DMS 273 (cell line): ENCODE data around the gene MMP12.

Experiments used
- DNase-seq: peaks from one replicate; lab custom pipeline; 2025; ENCODE audit not compliant: unreplicated experiment; lab: John Stamatoyannopoulos, UW

Gene MMP12

DNA sequence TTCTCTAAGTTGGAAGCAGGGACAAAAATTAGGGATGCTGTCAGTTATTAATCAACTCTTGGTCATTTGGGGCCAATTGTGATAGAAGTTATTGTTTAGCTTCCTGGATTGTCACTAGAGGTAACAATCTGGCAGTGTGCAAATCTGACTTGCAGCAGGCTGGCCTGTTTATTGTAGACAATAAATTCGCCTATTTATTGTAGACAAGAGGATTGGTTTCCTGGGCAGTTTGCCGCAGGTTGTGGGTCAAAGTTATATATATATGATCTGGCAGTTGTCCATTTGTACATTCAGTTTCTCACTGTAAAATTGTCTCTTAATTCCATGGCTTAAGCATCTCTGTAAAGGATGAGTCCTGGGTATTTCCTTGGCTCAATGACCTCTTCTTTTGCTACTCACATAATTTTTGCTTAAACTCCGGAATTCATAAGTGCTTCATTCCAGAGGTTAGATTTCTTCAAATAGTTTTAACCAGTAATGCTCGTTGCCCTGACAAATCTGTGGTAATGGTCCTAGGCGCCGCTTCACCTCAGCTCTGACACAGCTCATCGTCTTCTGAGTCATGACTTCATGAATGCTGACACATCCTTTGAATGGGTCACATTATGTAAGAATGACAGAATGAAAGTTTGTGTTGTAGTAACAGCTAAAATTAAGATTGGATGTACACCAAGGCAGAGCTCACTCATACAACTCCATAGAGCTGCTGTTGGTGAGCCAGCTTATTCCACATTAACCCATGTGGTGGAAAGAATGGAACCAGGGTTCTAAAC is 23.6 kb downstream of the MMP12 start:
- DNase-seq, result no peak

GRCh38 chr11:102849311-102849710 is 25.5 kb downstream of the MMP12 start:
- no peak for DNase-seq

DNA sequence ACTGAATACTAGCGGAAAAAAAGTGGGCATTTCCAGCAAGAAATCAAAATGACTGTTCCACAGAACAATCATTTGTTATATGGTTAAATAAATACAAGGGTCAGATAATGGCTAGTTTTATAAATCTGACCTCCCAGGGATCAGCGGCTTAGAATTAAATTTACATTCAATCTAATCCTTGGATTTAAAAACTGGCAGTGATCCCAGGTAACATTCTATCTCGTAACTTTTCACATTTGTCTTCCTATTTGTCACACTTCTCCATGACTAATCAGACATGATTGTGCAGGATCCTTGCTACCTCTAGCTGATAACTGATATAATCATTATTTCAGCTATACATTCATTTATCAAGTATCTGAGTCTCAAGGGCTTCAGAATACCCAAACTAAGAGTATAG is 28.5 kb downstream of the MMP12 start:
- DNase-seq, result no peak

DNA sequence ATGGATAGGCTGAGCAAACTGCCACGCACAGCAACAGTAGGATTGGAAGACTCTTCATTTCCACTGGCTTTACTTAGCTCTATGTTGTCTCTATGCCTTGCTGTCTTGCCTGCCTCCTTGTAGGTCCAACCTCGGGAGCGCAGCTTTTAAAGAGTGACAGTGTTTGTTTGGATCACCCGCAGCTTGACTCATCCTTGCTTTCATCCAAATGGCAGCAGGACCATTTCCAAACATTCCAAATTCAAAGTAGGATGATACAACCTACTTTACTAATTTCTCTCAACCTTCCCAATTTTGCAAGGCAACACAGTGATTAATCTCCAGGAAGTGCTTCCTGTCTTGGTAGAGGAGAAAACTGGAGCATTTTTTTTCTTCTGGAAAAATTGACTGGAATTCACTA is 31.3 kb downstream of the MMP12 start, which contains the start of gene MMP3:
TSS of gene MMP3 (minus strand) at position 121 of the 400 bp plus-strand sequence. CDS start at position 58, 63 bp downstream.
- no peak for DNase-seq

GRCh38 chr11:102842930-102843329 is 31.9 kb downstream of the MMP12 start:
- no peak for DNase-seq

DNA sequence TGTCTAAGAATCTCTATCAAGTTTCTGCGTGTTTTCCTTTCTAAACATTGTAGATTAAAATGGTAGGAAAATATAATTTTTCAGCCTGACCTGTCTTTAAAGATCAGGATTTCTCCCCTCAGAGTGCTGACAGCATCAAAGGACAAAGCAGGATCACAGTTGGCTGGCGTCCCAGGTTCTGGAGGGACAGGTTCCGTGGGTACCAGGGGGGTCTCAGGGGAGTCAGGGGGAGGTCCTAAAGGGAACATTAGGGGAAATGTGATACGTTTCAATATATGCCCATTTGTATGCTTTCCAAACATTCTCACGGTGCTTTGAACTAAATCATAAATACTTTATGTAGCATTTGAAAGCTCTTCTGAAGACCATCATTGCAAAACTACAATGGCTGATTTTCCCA is 34.8 kb downstream of the MMP12 start:
- DNase-seq, result no peak

DNA sequence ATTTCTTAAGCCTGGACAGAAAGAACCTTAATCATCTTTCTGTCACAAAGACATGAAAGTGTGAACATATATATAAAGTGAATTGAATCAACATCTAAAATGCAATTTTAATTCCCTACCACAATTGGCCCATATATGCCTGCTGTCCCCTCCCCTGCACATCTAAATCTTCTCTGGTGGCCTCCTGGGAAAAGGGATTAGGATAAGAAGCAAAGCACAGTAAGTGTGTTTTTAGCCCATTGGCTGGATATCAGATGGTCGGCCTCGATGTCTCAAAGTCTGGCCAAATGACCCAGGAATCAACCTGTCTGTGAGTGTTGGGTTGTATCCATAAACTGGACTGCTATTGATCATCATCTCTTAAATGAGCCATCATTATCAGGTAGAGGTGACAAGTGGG is 37.1 kb downstream of the MMP12 start:
- DNase-seq, result no peak

DNA sequence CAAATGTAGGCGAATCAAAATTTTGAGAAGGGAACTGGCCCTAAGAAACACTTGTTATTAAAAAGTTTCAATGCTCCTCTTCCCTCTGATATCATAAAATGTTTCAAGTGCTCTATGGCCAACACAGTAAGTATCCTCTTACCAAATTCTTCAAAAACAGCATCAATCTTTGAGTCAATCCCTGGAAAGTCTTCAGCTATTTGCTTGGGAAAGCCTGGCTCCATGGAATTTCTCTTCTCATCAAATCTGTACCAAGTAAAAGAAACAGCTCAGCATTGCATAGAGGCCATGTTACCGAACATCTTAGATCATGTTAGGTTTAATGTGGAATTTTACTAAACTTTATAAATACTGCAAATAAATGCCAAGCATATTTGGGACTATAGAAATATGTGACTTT is 37.6 kb downstream of the MMP12 start:
- DNase-seq, result no peak

- DNase-seq, result no peak
These were observed 38.4 kb downstream of the MMP12 start for GRCh38 chr11:102836290-102836875.

GRCh38 chr11:102833731-102834130 is 41.1 kb downstream of the MMP12 start:
- DNase-seq, result no peak

GRCh38 chr11:102832612-102833011 is 42.2 kb downstream of the MMP12 start:
- no peak for DNase-seq

- DNase-seq, result no peak
These were observed 43.0 kb downstream of the MMP12 start for GRCh38 chr11:102831489-102832440.

DNA sequence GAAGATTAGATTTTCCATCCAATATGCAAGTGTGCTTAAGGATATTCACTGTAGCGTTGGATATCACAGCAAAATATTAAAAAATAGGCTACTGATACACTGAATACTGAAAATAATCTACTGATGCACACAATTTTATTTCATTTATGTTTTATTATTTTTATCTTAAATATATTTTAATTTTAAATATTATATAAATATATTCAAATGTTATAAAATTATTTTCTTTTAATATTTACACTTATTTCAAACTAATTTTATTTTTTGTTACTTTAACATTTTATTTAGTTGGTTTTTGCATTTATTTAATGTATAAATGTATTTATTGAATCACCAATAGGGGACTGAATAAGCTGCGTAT is 43.7 kb downstream of the MMP12 start:
- no peak for DNase-seq

- no peak for DNase-seq
These were observed 44.6 kb downstream of the MMP12 start for GRCh38 chr11:102830001-102830727.

GRCh38 chr11:102829316-102830000 is 45.3 kb downstream of the MMP12 start:
- DNase-seq, result no peak

- DNase-seq, result no peak
These were observed 50.2 kb downstream of the MMP12 start for GRCh38 chr11:102824556-102824955.

DNA sequence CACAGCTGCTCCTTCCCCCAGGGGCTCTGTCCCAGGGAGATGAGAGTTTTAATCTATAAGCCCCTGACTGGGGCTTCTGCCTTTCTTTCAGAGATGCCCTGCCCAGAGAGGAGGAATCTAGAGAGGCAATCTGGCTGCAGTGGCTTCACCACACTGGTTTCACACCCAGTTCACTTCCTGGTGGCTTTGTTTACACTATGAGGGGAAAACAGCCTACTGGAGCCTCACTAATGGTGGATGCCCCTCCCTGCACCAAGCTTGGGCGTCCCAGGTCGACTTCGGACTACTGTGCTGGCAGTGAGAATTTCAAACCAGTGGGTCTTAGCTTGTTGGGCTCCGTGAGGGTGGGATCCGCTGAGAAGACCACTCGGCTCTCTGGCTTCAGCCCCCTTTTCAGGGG is 55.3 kb downstream of the MMP12 start:
- no peak for DNase-seq

DNA sequence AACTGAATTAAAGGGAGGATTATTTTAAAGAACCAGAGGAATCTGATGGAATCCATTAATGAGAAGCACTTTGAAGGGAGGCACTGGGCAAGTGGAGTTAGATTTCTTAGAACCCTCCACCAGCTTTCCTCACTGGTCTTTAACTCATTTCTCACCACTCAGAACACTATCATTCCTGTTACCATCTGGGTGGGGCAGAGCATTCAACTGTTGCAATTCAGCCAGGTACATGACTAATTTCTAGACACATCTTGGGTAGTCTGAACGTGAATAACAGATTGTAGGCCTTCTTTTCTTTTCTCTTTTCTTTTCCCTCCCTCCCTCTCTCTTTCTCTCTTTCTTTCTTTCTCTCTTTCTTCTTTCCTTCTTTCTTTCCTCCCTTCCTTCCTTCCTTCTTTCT is 61.3 kb downstream of the MMP12 start:
- DNase-seq, result no peak
